Measurements from ENCODE around the gene HSPB9. TPM values are rescaled to one million over a fixed set of nuclear protein-coding genes. Genes with fewer than 3 reads are reported as not detected.

The HSPB9 gene
- total RNA-seq, 1 experiment from 2014 or later: not detected

- DNase-seq (ENCODE audit: low read depth): peak; percentile 29
These were observed 20.5 kb downstream of the HSPB9 start for GRCh38 chr17:42143138-42143537.

DNA sequence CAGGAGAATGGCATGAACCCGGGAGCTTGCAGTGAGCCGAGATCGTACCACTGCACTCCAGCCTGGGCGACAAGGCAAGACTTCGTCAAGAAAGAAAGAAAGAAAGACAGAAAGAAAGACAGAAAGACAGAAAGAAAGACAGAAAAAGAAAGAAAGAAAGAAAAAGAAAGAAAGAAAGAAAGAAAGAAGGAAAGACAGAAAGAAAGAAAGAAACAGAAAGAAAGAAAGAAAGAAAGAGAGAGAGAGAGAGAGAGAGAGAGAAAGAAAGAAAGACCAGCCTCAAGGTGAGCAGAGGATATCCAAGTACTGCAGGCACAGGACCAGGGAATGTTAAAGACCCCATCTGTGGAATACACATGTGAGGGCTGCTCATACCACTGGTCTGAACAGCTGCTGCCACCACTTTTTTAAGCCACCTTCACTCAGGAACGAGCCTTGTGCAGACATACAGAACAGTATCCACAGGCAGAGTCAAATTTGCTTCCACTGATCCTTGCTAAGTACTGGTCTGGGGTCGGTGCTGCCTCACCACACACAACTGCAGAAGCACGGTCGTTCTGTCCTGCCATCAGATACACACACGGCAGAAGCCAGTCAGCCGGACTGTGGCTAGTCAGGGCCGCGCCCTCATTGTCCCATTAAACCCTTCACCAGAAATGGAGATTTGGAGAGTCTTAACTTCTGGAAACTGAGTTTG lies 24.5 kb downstream of the HSPB9 start:
- no peak for DNase-seq (ENCODE audit: low read depth)

GRCh38 chr17:42153919-42154742 lies 31.5 kb downstream of the HSPB9 start:
- DNase-seq (ENCODE audit: low read depth): peak; percentile 35

DNA sequence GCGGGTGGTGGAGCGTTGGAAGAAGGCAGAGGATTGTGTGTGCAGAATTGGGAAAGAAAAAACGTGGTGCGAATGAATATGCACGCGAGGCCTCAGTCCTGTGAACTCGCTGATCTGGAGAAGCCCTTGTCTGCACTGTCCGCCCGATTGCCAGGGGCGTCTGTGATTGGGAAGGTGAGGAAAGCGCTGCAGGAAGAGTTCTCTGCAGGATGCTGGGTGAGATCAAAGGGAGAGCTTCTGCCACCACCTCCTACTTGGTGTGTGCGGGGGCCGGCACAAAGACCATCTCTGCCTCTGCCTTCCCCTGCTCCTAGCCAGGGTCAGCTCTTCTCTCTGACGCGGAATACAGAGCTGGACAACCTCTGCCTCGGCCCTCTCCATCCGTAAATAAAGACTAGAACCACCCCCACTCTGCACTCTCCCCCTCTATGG lies 33.0 kb downstream of the HSPB9 start:
- DNase-seq (ENCODE audit: low read depth): no peak

DNA sequence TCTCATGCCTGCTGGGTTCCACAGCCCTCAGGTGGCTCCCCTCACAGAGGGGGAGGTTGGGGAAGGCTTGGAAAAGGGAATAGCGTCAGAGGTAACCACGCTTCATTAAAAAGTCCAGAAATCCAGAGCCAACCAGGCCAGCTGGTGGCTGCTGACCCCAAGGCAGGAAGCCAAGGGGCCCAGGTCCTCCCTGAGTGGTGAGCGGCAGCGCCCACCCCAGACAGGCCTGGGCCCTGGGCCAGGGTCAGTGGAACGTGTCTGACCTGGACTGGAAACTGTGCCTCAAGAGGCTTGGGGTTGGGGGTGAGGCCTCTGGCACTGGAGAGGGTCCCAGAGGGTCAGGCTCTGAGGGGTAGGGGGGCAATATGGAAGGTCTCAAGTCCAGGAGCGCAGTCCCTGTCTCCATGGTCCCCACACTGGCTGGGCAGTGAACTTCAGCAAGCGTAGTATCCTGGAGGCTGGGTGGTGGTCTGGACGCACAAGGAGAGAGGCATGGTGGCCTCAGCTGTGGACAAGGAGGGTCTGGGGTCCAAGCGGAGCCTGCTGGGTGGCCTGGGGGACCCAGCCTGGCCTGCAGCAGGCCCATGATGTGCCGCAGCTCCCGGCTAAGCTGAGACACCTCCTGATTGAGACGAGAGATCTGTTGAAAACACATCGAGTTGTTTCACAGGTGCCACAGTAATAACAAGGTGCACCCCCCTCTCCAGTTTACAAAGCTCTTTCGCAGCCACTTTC lies 37.4 kb downstream of the HSPB9 start:
- DNase-seq (ENCODE audit: low read depth): no peak

GRCh38 chr17:42160531-42160910 lies 37.9 kb downstream of the HSPB9 start:
- DNase-seq (ENCODE audit: low read depth): no peak

DNA sequence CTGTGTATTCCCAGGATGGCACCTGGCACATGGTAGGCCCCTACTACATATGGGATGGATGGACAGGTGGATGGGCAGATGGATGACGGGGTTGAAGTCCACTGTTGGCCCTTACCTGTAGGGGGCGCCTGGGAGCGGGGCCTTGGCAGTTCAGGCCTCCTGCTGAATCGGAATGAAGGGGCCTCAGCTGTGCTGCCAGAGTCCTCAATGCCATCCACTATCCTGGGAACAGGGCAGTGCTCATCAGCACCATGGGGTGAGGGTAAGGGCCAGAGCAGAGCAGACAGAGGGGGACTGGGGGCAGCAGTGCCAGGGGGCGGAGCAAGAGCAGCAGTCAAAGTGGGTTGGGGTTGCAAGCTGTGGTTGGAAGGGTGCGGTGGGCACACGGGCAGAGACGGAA lies 40.5 kb downstream of the HSPB9 start:
- no peak for DNase-seq (ENCODE audit: low read depth)

DNA sequence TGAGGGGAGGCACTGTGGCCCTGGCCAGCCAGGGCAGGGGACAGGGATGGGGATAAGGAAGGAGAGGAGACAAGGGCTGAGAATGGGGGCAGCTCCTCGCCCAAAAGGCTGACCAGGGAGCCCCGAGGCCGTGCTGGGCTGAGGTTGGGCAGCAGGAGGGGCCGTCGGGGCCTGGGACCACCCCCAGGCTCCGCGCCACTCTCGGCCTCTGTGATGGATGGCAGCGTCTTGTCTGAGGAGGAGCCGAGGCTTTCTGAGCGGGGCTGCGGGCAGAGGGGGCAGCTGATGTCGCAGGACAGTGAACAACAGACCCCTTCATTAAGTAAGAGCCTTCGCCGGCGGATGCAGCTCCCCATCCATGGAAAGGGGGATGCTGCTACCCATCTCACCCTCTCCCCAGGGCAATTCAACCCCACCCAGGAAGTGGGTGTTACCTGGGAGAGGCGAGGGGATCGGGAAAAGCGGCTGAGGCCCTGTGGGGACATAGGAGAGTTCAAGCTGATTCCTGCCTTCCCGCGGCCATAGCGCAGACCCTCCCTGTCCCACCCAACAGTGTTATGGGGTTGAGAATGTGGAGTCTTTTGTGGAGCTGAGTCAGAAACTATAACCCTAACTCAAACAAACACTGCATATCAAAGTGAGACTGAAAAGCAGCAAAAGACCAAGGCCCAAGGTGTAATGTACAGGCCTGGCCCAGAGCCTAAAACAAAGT lies 41.2 kb downstream of the HSPB9 start:
- no peak for DNase-seq (ENCODE audit: low read depth)

- no peak for DNase-seq (ENCODE audit: low read depth)
These were observed 43.1 kb downstream of the HSPB9 start for GRCh38 chr17:42165751-42166150.

GRCh38 chr17:42166196-42166763 lies 43.7 kb downstream of the HSPB9 start:
- DNase-seq (ENCODE audit: low read depth): no peak

- no peak for DNase-seq (ENCODE audit: low read depth)
These were observed 45.2 kb downstream of the HSPB9 start for GRCh38 chr17:42167807-42168206.

DNA sequence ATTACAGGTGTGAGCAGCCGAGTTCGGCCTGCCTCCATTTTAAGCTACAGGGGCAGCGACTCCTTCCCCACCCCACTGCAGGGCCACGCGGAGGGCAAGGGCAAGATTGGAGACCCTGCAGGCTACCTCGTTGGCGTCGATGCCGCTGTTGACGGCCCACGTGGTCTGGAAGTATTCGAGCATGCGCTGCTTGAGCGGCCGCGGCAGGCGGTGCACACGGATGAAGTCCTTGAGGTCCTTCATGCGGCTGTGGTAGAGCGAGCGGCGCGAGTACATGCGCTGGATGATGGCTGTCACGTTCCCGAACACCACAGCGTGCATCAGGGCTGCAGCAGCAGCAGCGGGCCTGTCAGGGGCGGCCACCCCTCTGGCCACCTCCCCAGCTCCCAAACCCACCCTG lies 46.7 kb downstream of the HSPB9 start:
- DNase-seq (ENCODE audit: low read depth): no peak

DNA sequence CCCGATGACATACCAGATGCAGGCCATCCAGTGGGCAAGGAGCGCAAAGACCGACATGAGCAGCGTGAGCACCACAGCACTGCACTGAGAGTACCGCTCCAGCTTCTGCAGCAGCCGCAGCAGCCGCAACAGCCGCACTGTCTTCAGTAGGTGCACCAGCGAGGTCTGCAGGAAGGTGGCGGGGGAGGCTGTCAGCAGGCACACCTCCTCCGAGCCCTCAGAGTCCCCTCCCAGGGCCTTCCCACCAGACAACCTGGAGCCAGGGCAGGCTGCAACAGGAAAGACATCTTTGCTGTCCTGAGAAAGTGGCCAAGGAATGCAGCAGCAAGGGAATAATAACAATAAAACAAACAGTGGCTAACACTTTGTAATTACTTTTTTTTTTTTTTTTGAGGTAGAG lies 49.2 kb downstream of the HSPB9 start:
- DNase-seq (ENCODE audit: low read depth): no peak

Other genes starting within 250 kb of the HSPB9 start
- gene ACLY, start 203.9 kb upstream of the HSPB9 start, total RNA-seq (2014; rRNA removed; shearing (Covaris generic)): 103 and 151 TPM in 2 replicates
- gene ODAD4, start 192.2 kb upstream of the HSPB9 start, total RNA-seq (2014; rRNA removed; shearing (Covaris generic)): 0.27 and 1.7 TPM in 2 replicates
- 65.8 and 108 TPM in 2 replicates for gene CNP, start 156.0 kb upstream of the HSPB9 start, total RNA-seq (2014; rRNA removed; shearing (Covaris generic))
- 66.6 TPM in 2 replicates for gene DNAJC7, start 105.4 kb upstream of the HSPB9 start, total RNA-seq (2014; rRNA removed; shearing (Covaris generic))
- 46.5 and 48.8 TPM in 2 replicates for gene NKIRAS2, start 102.7 kb upstream of the HSPB9 start, total RNA-seq (2014; rRNA removed; shearing (Covaris generic))
- 0.17 and 0.44 TPM in 2 replicates for gene C17orf113, start 72.2 kb upstream of the HSPB9 start, total RNA-seq (2014; rRNA removed; shearing (Covaris generic))
- gene ZNF385C, start 24.3 kb upstream of the HSPB9 start, total RNA-seq (2014; rRNA removed; shearing (Covaris generic)): 0.81 TPM in 1 of 2 replicates, not detected in the other
- gene DHX58, start 10.1 kb upstream of the HSPB9 start, total RNA-seq (2014; rRNA removed; shearing (Covaris generic)): 22.3 TPM in 2 replicates
- 5.7 and 8.6 TPM in 2 replicates for gene KAT2A, start 1.4 kb upstream of the HSPB9 start, total RNA-seq (2014; rRNA removed; shearing (Covaris generic))
- 135 and 138 TPM in 2 replicates for gene RAB5C, start 32.2 kb downstream of the HSPB9 start, total RNA-seq (2014; rRNA removed; shearing (Covaris generic))
- gene KCNH4, start 58.3 kb downstream of the HSPB9 start, total RNA-seq (2014; rRNA removed; shearing (Covaris generic)): not detected in 2 replicates
- gene HCRT, start 62.6 kb downstream of the HSPB9 start, total RNA-seq (2014; rRNA removed; shearing (Covaris generic)): not detected in 2 replicates
- 10.4 and 13.4 TPM in 2 replicates for gene GHDC, start 71.7 kb downstream of the HSPB9 start, total RNA-seq (2014; rRNA removed; shearing (Covaris generic))
- 16.9 and 28.2 TPM in 2 replicates for gene STAT5B, start 153.6 kb downstream of the HSPB9 start, total RNA-seq (2014; rRNA removed; shearing (Covaris generic))
- 5.2 and 12.4 TPM in 2 replicates for gene STAT5A, start 165.7 kb downstream of the HSPB9 start, total RNA-seq (2014; rRNA removed; shearing (Covaris generic))